ACC112 (cell line): ENCODE results near the gene GPC6.

Source experiments
- H2AFZ ChIP-seq: fragments of 200-600 bp; sonication (generic); one replicate; pipeline ENCODE4 v1.6.0; 2017; ENCODE audit warnings: antibody characterized with exemption, low read length; ENCODE audit not compliant: unreplicated experiment
- H3K27ac ChIP-seq: fragments of 200-600 bp; sonication (generic); 2 replicates; pipeline ENCODE4 v1.5.1; 2014; ENCODE audit warnings: low read depth, mild to moderate bottlenecking, antibody characterized with exemption, low read length, moderate library complexity
- H3K27me3 ChIP-seq: fragments of 200-600 bp; sonication (generic); 2 replicates; pipeline ENCODE4 v1.6.1; 2014; ENCODE audit warnings: mild to moderate bottlenecking, antibody characterized with exemption, low read length, moderate library complexity, mixed read lengths; ENCODE audit not compliant: insufficient read depth
- H3K36me3 ChIP-seq: fragments of 200-600 bp; sonication (generic); 2 replicates; pipeline ENCODE4 v1.6.1; 2016; ENCODE audit warnings: mild to moderate bottlenecking, antibody characterized with exemption, low read length, moderate library complexity, mixed read lengths; ENCODE audit not compliant: insufficient read depth
- H3K4me1 ChIP-seq: fragments of 200-600 bp; sonication (generic); one replicate; pipeline ENCODE4 v1.6.1; 2016; ENCODE audit warnings: low read length, mixed read lengths; ENCODE audit not compliant: insufficient read depth, unreplicated experiment, control insufficient read depth
- H3K4me3 ChIP-seq: fragments of 200-600 bp; sonication (generic); 2 replicates; pipeline ENCODE4 v1.5.1; 2014; ENCODE audit warnings: mild to moderate bottlenecking, low read depth, low read length
- H3K79me2 ChIP-seq: fragments of 200-600 bp; sonication (generic); one replicate; pipeline ENCODE4 v1.6.0; 2016; ENCODE audit warnings: low read length; ENCODE audit not compliant: control insufficient read depth, unreplicated experiment, insufficient read depth

The GPC6 gene

GRCh38 chr13:94143624-94144350 is 917.2 kb downstream of the GPC6 start:
- Histone ChIP-seq H3K4me3 (no peak overlapping the region), H3K27me3 (no peaks in the 10 kb centered on the region), H3K27ac (no peak overlapping the region), H3K79me2 (no peaks in the 10 kb centered on the region), H2AFZ (no peak overlapping the region), H3K4me1 (no peaks in the 10 kb centered on the region), H3K36me3 (no peaks in the 10 kb centered on the region)

- no peak overlapping the region for H2AFZ ChIP-seq
- no peak overlapping the region for H3K27ac ChIP-seq
- H3K4me3 ChIP-seq, result no peak overlapping the region
- H3K79me2 ChIP-seq, result no peaks in the 10 kb centered on the region
- no peaks in the 10 kb centered on the region for H3K27me3 ChIP-seq
- no peaks in the 10 kb centered on the region for H3K4me1 ChIP-seq
- no peaks in the 10 kb centered on the region for H3K36me3 ChIP-seq
These were observed 919.4 kb downstream of the GPC6 start for GRCh38 chr13:94145966-94146365.

- Histone ChIP-seq H3K27me3 (no peaks in the 10 kb centered on the region), H3K4me1 (peaks cover 9% of the 10 kb centered on the region), H3K4me3 (no peak overlapping the region), H3K79me2 (no peaks in the 10 kb centered on the region), H3K27ac (no peak overlapping the region), H3K36me3 (no peaks in the 10 kb centered on the region), H2AFZ (no peak overlapping the region)
These were observed 927.0 kb downstream of the GPC6 start for GRCh38 chr13:94153586-94153985.

- H3K4me3 ChIP-seq, result no peak overlapping the region
- peaks cover 9% of the 10 kb centered on the region for H3K4me1 ChIP-seq
- H2AFZ ChIP-seq, result no peak overlapping the region
- no peak overlapping the region for H3K27ac ChIP-seq
- H3K36me3 ChIP-seq, result no peaks in the 10 kb centered on the region
- no peaks in the 10 kb centered on the region for H3K79me2 ChIP-seq
- H3K27me3 ChIP-seq, result no peaks in the 10 kb centered on the region
These were observed 927.8 kb downstream of the GPC6 start for GRCh38 chr13:94154367-94154766.

- H3K27ac ChIP-seq, result no peak overlapping the region
- no peaks in the 10 kb centered on the region for H3K36me3 ChIP-seq
- H2AFZ ChIP-seq, result no peak overlapping the region
- no peak overlapping the region for H3K4me3 ChIP-seq
- no peaks in the 10 kb centered on the region for H3K79me2 ChIP-seq
- no peaks in the 10 kb centered on the region for H3K27me3 ChIP-seq
- H3K4me1 ChIP-seq, result peaks cover 9% of the 10 kb centered on the region
These were observed 931.2 kb downstream of the GPC6 start for GRCh38 chr13:94157705-94158218.

GRCh38 chr13:94160875-94161274 is 934.3 kb downstream of the GPC6 start:
- H3K79me2 ChIP-seq, result no peaks in the 10 kb centered on the region
- H3K36me3 ChIP-seq, result no peaks in the 10 kb centered on the region
- H3K27ac ChIP-seq, result no peak overlapping the region
- no peak overlapping the region for H2AFZ ChIP-seq
- H3K27me3 ChIP-seq, result no peaks in the 10 kb centered on the region
- no peak overlapping the region for H3K4me3 ChIP-seq
- H3K4me1 ChIP-seq, result no peaks in the 10 kb centered on the region

GRCh38 chr13:94162289-94162688 is 935.7 kb downstream of the GPC6 start:
- H3K79me2 ChIP-seq, result no peaks in the 10 kb centered on the region
- H3K27me3 ChIP-seq, result no peaks in the 10 kb centered on the region
- H3K4me1 ChIP-seq, result no peaks in the 10 kb centered on the region
- no peak overlapping the region for H3K4me3 ChIP-seq
- H3K27ac ChIP-seq, result no peak overlapping the region
- no peak overlapping the region for H2AFZ ChIP-seq
- H3K36me3 ChIP-seq, result no peaks in the 10 kb centered on the region

GRCh38 chr13:94163535-94163934 is 936.9 kb downstream of the GPC6 start:
- Histone ChIP-seq H3K27me3 (no peaks in the 10 kb centered on the region), H3K4me1 (no peaks in the 10 kb centered on the region), H3K4me3 (no peak overlapping the region), H3K36me3 (no peaks in the 10 kb centered on the region), H3K27ac (no peak overlapping the region), H3K79me2 (no peaks in the 10 kb centered on the region), H2AFZ (no peak overlapping the region)

GRCh38 chr13:94168783-94169453 is 942.3 kb downstream of the GPC6 start:
- Histone ChIP-seq H2AFZ (no peak overlapping the region), H3K4me1 (peaks cover 8% of the 10 kb centered on the region), H3K27me3 (no peaks in the 10 kb centered on the region), H3K27ac (no peak overlapping the region), H3K36me3 (no peaks in the 10 kb centered on the region), H3K79me2 (no peaks in the 10 kb centered on the region), H3K4me3 (no peak overlapping the region)

- H3K27ac ChIP-seq, result no peak overlapping the region
- no peak overlapping the region for H3K4me3 ChIP-seq
- H3K79me2 ChIP-seq, result no peaks in the 10 kb centered on the region
- H3K36me3 ChIP-seq, result no peaks in the 10 kb centered on the region
- H3K27me3 ChIP-seq, result no peaks in the 10 kb centered on the region
- H2AFZ ChIP-seq, result no peak overlapping the region
- H3K4me1 ChIP-seq, result peaks cover 8% of the 10 kb centered on the region
These were observed 943.0 kb downstream of the GPC6 start for GRCh38 chr13:94169454-94170144.
